ENCODE data around the gene MRFAP1.

The MRFAP1 gene

DNA sequence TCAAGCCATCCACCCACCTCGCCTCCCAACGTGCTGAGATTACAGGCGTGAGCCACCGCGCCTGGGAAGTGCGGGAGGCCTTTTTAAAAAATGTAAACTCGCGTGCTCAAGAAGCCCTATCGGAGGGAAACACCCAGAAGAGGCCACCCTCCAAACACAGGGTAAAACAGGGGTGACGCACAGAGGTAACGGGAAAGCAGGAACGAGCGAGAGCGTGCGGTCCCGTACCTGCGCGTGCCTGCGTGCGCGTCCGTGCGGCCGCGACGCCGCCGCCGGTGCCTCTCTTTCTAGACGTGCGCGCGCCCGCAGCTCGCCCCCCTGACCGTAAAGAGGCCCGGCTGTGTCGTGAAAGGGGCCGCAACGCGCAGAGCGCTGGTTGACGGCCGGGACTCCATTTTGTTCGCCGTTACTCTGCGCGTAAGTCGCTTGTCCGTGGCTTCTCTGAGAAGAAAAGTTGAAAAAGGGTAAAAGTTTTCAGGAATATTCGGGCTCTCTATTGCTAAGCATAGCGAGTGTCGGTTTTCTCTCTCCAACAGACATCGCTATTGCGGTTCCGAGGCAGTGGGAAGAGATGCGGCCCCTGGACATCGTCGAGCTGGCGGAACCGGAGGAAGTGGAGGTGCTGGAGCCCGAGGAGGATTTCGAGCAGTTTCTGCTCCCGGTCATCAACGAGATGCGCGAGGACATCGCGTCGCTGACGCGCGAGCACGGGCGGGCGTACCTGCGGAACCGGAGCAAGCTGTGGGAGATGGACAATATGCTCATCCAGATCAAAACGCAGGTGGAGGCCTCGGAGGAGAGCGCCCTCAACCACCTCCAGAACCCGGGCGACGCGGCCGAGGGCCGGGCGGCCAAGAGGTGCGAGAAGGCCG, at the start of gene MRFAP1:
Gene MRFAP1 (plus strand): TSS at position 394 of the 872 bp plus-strand sequence. CDS start 178 bp downstream, at position 572.
- no peak for TF ChIP-seq GATA2 (IDR thresholded peaks at IDR 0.05; ENCODE audit: low read depth, low read length)
- no peak for TF ChIP-seq GATA3 (IDR thresholded peaks at IDR 0.05; ENCODE audit: low read depth, low read length)

GRCh38 chr4:6591313-6591712, 49.2 kb upstream of the MRFAP1 start:
- no peak for TF ChIP-seq GATA3 (IDR thresholded peaks at IDR 0.05; ENCODE audit: low read depth, low read length)
- no peak for TF ChIP-seq GATA2 (IDR thresholded peaks at IDR 0.05; ENCODE audit: low read depth, low read length)

DNA sequence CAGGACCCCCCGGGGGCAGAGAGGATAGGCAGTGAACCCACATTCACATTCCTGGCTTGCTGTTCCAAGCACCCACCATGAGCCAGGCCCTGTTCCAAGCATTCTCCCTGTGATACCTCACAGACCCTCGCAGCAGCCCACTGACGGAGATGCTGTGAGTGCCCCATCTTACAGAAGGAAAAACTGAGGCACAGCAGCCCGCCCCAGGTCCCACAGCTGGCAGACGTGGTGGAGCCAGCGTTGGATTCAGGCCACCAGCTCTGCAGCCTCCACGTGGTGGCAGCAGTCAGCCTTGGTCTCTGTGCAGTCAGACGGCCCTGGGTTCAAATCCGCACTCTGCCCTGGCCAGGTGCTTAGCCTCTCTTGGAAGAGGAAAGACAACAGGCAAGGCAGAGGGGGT, 48.7 kb upstream of the MRFAP1 start:
- TF ChIP-seq GATA2 (IDR thresholded peaks at IDR 0.05; ENCODE audit: low read depth, low read length) (no peak), GATA3 (IDR thresholded peaks at IDR 0.05; ENCODE audit: low read depth, low read length) (no peak)

DNA sequence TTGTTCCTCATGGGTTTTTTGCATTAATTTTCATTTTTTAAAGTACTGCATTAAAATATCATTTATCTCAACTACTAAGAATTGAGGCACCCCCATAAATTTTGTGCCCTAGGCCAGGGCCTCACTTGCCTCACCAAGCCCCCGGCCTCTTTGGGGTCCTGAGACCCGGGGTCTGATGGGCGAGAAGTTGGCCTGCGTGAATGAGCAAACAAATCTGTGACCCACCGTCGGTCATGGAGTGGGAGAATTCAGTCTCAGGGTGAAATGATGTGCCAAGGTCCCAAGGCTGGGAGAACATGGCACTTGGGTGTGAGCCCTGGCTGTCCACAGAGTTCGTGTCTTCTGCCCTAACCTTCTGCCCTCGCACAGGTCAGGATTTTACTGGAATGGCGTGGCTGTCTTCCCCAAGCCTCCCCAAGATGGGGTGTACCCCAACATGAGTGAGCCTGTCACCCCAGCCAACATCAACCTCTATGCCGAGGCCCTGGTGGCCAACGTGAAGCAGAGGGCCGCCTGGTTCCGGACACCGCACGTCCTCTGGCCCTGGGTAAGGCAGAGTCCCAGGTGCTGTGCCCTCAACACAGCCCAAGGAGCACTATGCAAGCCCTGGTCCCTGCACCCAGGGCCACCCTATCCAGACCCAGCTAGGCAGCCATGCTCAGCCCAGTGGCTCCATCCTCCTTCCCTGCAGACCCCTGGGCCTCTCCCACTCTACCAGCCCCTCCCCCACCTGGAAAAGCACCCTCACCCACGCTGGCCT, 47.5 kb upstream of the MRFAP1 start:
- no peak for TF ChIP-seq GATA3 (IDR thresholded peaks at IDR 0.05; ENCODE audit: low read depth, low read length)
- no peak for TF ChIP-seq GATA2 (IDR thresholded peaks at IDR 0.05; ENCODE audit: low read depth, low read length)

DNA sequence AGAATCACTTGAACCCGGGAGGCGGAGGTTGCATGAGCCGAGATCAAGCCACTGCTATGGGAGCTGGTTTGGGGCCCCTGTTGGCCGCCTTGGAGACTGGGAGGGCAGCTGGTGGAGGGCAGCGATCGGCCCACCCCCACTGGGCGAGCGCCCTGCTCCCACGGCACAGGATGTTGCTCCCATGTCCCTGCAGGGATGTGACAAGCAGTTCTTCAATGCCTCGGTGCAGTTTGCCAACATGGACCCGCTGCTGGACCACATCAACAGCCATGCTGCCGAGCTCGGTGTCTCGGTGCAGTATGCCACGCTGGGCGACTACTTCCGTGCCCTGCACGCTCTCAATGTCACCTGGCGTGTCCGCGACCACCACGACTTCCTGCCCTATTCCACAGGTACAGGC, 46.1 kb upstream of the MRFAP1 start:
- TF ChIP-seq GATA3 (IDR thresholded peaks at IDR 0.05; ENCODE audit: low read depth, low read length) (no peak), GATA2 (IDR thresholded peaks at IDR 0.05; ENCODE audit: low read depth, low read length) (no peak)

- TF ChIP-seq GATA2 (IDR thresholded peaks at IDR 0.05; ENCODE audit: low read depth, low read length) = no peak
- TF ChIP-seq GATA3 (IDR thresholded peaks at IDR 0.05; ENCODE audit: low read depth, low read length) = no peak
Measured at GRCh38 chr4:6594826-6595355, 45.6 kb upstream of the MRFAP1 start.

DNA sequence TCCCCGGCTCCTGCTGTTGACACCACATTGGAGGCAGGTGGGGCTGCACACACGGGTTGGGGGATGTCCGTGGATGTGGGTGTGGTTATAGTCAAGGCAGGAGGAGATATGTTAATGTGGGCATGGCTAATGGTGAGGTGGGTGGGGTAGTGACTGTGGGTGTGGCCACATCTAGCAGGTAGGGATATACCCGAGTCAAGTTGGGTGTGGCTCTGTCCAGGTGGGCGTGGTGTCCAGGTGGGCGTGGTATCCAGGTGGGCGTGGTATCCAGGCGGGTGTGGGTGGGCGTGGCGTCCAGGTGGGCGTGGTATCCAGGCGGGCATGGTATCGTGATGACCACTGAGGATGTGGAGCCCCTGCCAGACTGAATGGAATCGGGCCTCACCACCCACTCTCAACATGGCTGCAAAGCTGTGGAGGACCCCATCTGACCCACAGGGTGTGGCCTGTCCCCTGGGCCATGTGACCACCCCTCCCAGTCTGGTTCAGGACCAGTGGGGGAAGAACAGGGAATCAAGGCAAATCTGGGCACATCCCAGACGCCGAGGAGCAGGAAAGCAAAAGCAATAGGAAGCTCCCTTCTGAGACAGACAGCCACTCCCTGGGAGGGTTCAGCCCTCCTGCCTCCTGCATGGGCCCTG, 44.5 kb upstream of the MRFAP1 start:
- TF ChIP-seq GATA3 (IDR thresholded peaks at IDR 0.05; ENCODE audit: low read depth, low read length) (no peak), GATA2 (IDR thresholded peaks at IDR 0.05; ENCODE audit: low read depth, low read length) (no peak)

DNA sequence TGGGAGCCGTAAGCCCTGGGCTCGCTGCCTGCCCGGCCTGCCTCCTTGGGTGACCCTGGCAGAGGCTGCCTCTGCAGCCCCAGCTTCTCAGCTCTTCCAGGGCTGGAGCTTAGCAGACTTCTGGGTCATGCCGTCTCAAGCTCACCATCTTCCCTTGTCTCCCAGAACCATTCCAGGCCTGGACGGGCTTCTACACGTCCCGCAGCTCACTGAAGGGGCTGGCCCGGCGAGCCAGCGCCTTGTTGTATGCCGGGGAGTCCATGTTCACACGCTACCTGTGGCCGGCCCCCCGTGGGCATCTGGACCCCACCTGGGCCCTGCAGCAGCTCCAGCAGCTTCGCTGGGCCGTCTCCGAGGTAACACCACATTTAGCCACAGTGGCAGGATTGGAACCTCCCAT, 43.5 kb upstream of the MRFAP1 start:
- TF ChIP-seq GATA2 (IDR thresholded peaks at IDR 0.05; ENCODE audit: low read depth, low read length) = no peak
- TF ChIP-seq GATA3 (IDR thresholded peaks at IDR 0.05; ENCODE audit: low read depth, low read length) = no peak

DNA sequence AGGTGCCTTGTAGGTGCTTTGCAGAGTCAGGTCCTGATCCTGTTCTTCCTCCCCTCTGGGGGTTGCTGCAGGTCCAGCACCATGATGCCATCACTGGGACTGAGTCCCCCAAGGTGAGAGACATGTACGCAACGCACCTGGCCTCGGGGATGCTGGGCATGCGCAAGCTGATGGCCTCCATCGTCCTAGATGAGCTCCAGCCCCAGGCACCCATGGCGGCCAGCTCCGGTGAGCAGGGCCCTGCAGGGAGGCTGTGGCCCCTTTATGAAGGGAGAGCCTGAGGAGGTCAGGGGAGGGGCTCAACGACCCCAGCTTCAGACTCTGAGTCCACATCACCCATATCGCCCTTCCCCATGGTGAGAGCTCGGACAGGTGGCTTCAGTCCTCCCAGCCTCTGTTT, 42.4 kb upstream of the MRFAP1 start:
- TF ChIP-seq GATA2 (IDR thresholded peaks at IDR 0.05; ENCODE audit: low read depth, low read length) = no peak
- TF ChIP-seq GATA3 (IDR thresholded peaks at IDR 0.05; ENCODE audit: low read depth, low read length) = no peak

GRCh38 chr4:6598641-6599040, 41.8 kb upstream of the MRFAP1 start:
- TF ChIP-seq GATA2 (IDR thresholded peaks at IDR 0.05; ENCODE audit: low read depth, low read length) (no peak), GATA3 (IDR thresholded peaks at IDR 0.05; ENCODE audit: low read depth, low read length) (no peak)

DNA sequence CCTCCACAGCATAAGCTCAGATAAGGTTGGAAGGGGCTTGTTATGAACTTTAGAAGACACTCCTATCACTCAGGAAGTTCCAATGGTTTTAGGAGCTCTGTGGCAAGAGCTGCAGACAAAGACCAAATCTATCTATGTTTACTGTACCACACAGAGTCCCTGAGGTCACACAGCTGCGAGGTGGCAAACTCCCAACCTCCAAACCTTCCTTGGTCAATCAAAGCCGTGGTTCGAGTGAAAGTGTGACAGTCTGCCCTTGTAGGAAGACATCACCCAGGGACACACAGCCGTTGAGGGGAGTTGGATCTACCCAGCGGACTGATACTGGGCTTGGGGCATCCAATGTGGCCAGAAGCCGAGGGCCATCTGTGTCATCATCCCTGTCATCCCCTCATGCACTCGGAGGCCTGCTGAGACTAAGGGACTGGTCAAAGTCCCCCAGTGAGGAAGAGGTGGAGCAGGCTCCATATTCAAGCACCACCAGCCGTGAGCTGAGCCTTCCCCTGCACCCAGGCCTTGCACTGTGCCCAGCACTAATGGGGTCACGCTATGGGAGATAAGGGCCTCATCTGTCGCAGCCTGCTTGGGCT, 38.7 kb upstream of the MRFAP1 start:
- TF ChIP-seq GATA3 (IDR thresholded peaks at IDR 0.05; ENCODE audit: low read depth, low read length) = no peak
- TF ChIP-seq GATA2 (IDR thresholded peaks at IDR 0.05; ENCODE audit: low read depth, low read length) = no peak

- TF ChIP-seq GATA2 (IDR thresholded peaks at IDR 0.05; ENCODE audit: low read depth, low read length) (no peak), GATA3 (IDR thresholded peaks at IDR 0.05; ENCODE audit: low read depth, low read length) (no peak)
Measured at GRCh38 chr4:6602289-6602688, 38.2 kb upstream of the MRFAP1 start.

DNA sequence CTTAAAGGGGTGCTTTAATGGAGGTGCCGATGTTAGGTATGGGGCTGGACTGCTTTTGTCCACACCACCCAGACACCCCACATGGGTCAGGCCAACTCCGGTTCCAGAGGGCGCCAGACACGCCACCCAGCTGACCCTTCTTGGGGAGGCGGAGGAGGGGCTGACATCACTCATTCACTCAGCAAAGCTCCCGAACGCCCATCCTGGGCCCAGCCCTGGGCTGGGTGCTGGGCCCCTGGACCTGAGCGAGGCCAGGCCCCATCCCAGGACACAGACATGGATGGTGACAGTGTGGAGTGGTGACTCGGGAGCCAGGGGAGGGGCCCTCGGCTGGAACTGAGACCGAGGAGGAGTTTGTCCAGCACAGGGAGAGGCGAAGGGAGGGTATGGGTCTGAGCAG, 37.4 kb upstream of the MRFAP1 start:
- TF ChIP-seq GATA2 (IDR thresholded peaks at IDR 0.05; ENCODE audit: low read depth, low read length) (no peak), GATA3 (IDR thresholded peaks at IDR 0.05; ENCODE audit: low read depth, low read length) (no peak)

DNA sequence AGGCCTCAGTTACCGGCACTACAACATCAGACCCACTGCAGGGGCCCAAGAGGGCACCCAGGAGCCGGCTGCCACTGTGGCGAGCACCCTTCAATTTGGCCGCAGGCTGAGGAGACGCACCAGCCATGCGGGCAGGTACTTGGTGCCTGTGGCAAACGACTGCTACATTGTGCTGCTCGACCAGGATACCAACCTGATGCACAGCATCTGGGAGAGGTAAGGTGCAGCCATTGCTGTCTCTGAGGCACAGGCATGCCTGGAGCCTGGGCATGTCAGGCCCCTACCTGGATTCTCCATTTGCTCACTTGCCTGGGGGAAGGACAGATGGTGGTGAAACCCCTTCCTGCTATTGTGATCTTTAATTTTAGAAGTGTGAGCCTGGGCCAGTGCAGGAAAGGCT, 35.4 kb upstream of the MRFAP1 start:
- TF ChIP-seq GATA2 (IDR thresholded peaks at IDR 0.05; ENCODE audit: low read depth, low read length) (no peak), GATA3 (IDR thresholded peaks at IDR 0.05; ENCODE audit: low read depth, low read length) (no peak)

Data from SH-SY5Y (cell line).